WI38 (cell line): ENCODE data around the gene BABAM2.

ENCODE experiments used
- H3K4me3 ChIP-seq: 2 replicates; pipeline ENCODE4 v1.5.1; 2011; ENCODE audit warnings: low read depth, mild to moderate bottlenecking, control low read depth, low read length
- CTCF ChIP-seq: IDR thresholded peaks from 2 replicates; pipeline ENCODE4 v1.5.1; 2012; ENCODE audit warnings: low read depth, mild to moderate bottlenecking, control low read depth, low read length

The BABAM2 gene

GRCh38 chr2:28152585-28153280 lies 262.2 kb downstream of the BABAM2 start:
- no peak for TF ChIP-seq CTCF
- no peak overlapping the region for H3K4me3 ChIP-seq

DNA sequence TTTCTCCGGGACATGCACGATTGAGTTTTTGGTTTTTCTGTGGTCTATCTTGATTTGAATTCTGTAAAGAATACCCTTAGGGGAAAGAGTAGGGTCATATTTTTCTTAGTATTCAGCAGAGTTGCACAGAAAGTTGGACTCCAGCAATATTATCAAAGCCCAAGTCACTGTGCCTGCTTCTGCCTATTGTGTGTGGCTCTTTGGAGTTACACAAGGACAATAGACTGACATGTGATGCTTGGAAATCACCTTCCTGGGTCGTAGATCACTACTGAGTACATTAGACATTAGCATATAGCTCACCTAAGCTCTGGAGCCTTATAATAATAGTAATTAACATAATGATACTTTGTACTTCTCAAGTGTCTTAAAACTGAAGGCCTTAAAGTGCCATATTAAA lies 263.3 kb downstream of the BABAM2 start:
- no peak for TF ChIP-seq CTCF
- no peak overlapping the region for H3K4me3 ChIP-seq

DNA sequence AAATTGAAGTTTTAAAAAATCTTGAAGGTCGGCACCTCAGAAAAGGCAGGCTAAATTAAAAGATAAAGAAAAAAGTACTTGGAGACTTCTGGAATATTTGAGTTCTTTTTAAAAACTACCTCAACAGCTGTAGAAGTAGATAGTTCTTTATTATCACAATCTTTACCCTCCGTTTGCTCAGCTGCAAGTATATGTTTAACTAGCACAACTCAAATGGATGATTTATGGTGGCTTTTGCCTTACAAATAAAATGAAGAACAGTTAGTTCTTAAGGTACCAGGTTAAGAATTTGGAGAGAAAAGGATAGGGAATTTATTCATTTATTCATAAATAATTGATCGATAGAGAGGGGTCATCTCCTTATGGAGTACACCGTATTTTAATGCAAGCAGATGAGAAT lies 264.6 kb downstream of the BABAM2 start:
- TF ChIP-seq CTCF = no peak
- no peak overlapping the region for H3K4me3 ChIP-seq

DNA sequence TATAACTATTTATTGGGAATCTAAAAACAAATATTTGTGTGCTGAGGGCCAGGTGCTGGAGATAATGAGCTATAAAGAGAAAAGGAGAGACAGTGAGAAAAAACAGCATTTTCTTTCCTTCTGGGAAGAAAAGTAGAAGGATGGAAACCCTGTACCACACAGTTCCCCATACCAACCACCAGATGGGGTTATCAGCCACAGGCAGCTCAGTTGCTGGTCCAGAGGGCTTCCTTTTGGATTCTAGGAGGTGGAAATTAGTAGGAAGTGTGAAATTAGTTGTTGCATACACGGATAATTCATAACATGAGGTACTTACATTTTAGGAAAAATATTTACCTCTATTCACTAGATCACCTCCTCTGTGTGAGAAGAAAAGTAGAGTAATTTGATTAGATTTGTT lies 265.1 kb downstream of the BABAM2 start:
- no peak overlapping the region for H3K4me3 ChIP-seq
- TF ChIP-seq CTCF = peak; percentile 53

GRCh38 chr2:28158791-28159190 lies 268.3 kb downstream of the BABAM2 start:
- no peak for TF ChIP-seq CTCF

GRCh38 chr2:28160986-28161425 lies 270.5 kb downstream of the BABAM2 start:
- TF ChIP-seq CTCF = no peak
- no peak overlapping the region for H3K4me3 ChIP-seq

More at GRCh38 chr2:28158791-28159190, 268.3 kb downstream of the BABAM2 start:
- H3K4me3 ChIP-seq = no peak overlapping the region

- TF ChIP-seq CTCF = no peak
- no peak overlapping the region for H3K4me3 ChIP-seq
These were observed 270.9 kb downstream of the BABAM2 start for GRCh38 chr2:28161466-28161865.
